MCF 10A (cell line): ENCODE data around the gene P4HA1. TPM values are rescaled to one million over a fixed set of nuclear protein-coding genes. Genes with fewer than 3 reads are reported as not detected.

Experiments
- BruUV-seq: library from RNA; stranded (reverse); fragments of 400-500 nt; replicated peaks from 2 replicates; lab custom pipeline; 2021; lab: Mats Ljungman, UMichigan
- CTCF ChIA-PET: fragments of 300-600 bp; sonication (Branson Sonifier 250); formaldehyde crosslinking; extraction: SDS; loops from one replicate; lab custom pipeline; 2021; ENCODE audit warnings: antibody characterized with exemption, inconsistent platforms; lab: Yijun Ruan, JAX
- POLR2A ChIA-PET: fragments of 300-600, 350-650 bp; sonication (Branson Sonifier 250); formaldehyde crosslinking; extraction: SDS; loops from one replicate; lab custom pipeline; 2020; ENCODE audit warnings: antibody characterized with exemption, inconsistent platforms; lab: Yijun Ruan, JAX
- DNase-seq: peaks from one replicate; pipeline ENCODE4 v3.0.0-alpha.2; 2018; ENCODE audit not compliant: unreplicated experiment
- H3K27ac Mint-ChIP-seq: one replicate; pipeline ENCODE4 v1.8.0; 2022; ENCODE audit warnings: mild to moderate bottlenecking, low read depth, mixed read lengths; ENCODE audit not compliant: unreplicated experiment
- H3K27me3 Mint-ChIP-seq: one replicate; pipeline ENCODE4 v1.8.0; 2022; ENCODE audit warnings: mixed read lengths; ENCODE audit not compliant: insufficient read depth, unreplicated experiment
- H3K36me3 Mint-ChIP-seq: one replicate; pipeline ENCODE4 v1.8.0; 2022; ENCODE audit warnings: mild to moderate bottlenecking, moderate library complexity, mixed read lengths; ENCODE audit not compliant: insufficient read depth, unreplicated experiment
- H3K4me1 Mint-ChIP-seq: one replicate; pipeline ENCODE4 v1.8.0; 2022; ENCODE audit warnings: mixed read lengths; ENCODE audit not compliant: insufficient read depth, unreplicated experiment
- H3K4me3 Mint-ChIP-seq: one replicate; pipeline ENCODE4 v1.8.0; 2022; ENCODE audit warnings: mild to moderate bottlenecking, moderate library complexity, mixed read lengths; ENCODE audit not compliant: unreplicated experiment
- H3K9me3 Mint-ChIP-seq: one replicate; pipeline ENCODE4 v1.8.0; 2022; ENCODE audit warnings: mixed read lengths; ENCODE audit not compliant: unreplicated experiment
- intact Hi-C: fragments of 100-400 bp; cut with micrococcal nuclease; formaldehyde crosslinking; loops from 2 replicates; pipeline ENCODE4 v1.14.1; 2022
- total RNA-seq: library from RNA; stranded (reverse); gene quantifications from 2 replicates; pipeline ENCODE4 v1.2.3, GENCODE V29; 2022
- TF ChIP-seq, protein P1 (sequence below): fragments of 200-600 bp; IDR thresholded peaks from one replicate; pipeline ENCODE4 v1.8.0; 2022; ENCODE audit warnings: antibody characterized with exemption, mild to moderate bottlenecking; ENCODE audit not compliant: unreplicated experiment

The P4HA1 gene
- total RNA-seq, 1 experiment from 2014 or later: 23.9 TPM

DNA sequence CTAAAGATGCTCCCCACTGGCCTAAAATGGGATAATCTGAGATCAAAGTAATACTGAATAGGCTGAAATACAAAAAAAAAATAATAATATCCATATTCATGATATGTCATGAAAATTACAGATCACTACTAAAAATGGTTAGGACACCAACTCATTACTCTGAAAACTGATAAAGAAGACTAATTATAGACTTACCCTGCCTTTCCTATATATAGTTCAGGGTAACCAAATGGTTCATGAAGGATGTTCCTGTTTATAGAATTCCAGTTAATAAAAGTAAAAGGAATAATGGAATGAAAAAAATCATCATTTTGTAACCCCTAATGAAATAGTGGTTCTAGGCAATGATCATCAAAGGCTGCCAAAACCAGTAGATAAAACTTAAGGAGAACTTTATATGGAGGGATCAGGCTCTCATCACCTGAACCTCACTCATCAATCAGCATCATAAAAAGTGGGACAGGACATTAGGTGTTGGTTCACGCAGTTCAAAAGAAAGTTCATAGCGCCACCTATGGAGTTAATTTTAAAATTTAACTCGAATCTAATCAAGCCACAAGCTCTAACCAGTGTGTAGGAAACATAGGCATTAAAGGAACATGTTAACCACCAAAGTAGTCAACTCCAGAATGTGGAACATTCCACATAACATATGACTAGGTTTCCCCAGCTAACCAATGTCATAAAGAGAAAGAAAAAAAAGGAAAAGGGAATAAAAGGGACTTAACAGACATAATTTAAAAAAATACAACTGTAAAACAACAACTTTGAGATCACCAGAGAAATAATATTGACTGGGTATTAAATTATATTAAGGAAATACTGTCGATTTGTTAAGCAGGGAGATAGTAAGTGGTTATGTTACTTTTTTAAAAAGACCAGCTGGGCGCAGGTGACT lies 35.7 kb downstream of the P4HA1 start:
- H3K27me3 Mint-ChIP-seq: no peaks in the 10 kb centered on the region
- peak; percentile 65 for DNase-seq
- H3K9me3 Mint-ChIP-seq: no peaks in the 10 kb centered on the region
- ChIA-PET CTCF (interaction anchor here (0.7 to 1.5 kb wide), 20 partner anchors 9 to 697 kb away, joined by 3 to 11 read pairs (median 4); no protein-coding TSS in a partner anchor), POLR2A (interaction anchor here (0.6 to 1.2 kb wide), 10 partner anchors 10 to 1063 kb away, joined by 3 to 6 read pairs (median 3); no protein-coding TSS in a partner anchor)
- TF ChIP-seq, protein P1, sequence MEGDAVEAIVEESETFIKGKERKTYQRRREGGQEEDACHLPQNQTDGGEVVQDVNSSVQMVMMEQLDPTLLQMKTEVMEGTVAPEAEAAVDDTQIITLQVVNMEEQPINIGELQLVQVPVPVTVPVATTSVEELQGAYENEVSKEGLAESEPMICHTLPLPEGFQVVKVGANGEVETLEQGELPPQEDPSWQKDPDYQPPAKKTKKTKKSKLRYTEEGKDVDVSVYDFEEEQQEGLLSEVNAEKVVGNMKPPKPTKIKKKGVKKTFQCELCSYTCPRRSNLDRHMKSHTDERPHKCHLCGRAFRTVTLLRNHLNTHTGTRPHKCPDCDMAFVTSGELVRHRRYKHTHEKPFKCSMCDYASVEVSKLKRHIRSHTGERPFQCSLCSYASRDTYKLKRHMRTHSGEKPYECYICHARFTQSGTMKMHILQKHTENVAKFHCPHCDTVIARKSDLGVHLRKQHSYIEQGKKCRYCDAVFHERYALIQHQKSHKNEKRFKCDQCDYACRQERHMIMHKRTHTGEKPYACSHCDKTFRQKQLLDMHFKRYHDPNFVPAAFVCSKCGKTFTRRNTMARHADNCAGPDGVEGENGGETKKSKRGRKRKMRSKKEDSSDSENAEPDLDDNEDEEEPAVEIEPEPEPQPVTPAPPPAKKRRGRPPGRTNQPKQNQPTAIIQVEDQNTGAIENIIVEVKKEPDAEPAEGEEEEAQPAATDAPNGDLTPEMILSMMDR: peak; percentile 53
- no TSS peak for BruUV-seq
- peaks cover 5% of the 10 kb centered on the region for H3K4me1 Mint-ChIP-seq
- no peak overlapping the region for H3K4me3 Mint-ChIP-seq
- no peak overlapping the region for H3K27ac Mint-ChIP-seq
- intact Hi-C loops: loop anchor here (1.0 to 10.0 kb wide), 4 partner anchors 186 to 697 kb away; partner anchors contain the start of gene MICU1
- peaks cover 38% of the 10 kb centered on the region for H3K36me3 Mint-ChIP-seq

DNA sequence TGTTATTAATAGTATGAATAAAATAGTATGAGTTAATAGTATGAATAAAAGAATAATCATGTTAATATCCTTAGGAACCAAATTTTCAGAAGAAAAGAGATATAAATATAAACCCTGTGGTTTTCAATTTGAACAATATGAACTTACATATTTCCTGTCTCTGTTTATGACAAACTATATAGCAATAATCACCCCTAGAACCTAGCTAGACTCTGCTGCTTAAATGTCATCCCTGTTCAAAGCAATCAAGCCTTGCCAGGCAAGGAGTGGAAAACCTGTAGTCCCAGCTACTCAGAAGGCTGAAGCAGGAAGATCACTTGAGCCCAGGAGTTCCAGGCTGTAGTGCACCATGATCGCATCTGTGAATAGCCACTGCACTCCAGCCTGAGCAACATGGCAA lies 36.5 kb downstream of the P4HA1 start:
- TF ChIP-seq, protein P1: no peak
- no TSS peak for BruUV-seq
- no peak overlapping the region for H3K27ac Mint-ChIP-seq

DNA sequence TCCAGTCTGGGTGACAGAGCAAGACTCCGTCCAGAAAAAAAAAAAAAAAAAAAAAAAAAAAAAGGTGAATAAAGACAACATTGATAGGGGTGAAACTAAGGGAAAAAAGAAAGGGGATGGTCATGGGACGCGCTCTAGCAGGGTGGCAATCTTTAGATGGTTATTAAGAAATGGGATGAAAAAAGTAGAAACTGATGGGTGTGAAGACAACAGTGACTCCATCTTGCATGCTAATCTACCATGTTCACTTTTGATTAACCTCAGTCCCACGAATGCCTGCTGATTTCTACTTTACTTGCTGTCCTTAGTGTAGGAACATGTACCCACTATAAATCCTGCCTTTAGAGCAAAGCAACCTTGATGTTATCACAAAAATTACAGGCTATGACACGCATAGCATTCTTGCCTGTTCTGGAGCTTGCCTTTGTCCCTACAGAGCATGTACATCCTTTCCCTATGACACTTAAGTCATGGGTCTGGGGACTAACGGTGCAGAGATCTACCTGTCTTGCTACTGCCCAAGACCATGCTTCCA lies 38.5 kb downstream of the P4HA1 start:
- Mint-ChIP-seq H3K36me3 (peaks cover 35% of the 10 kb centered on the region), H3K4me1 (peaks cover 5% of the 10 kb centered on the region), H3K9me3 (no peaks in the 10 kb centered on the region), H3K4me3 (no peak overlapping the region), H3K27ac (no peak overlapping the region), H3K27me3 (no peaks in the 10 kb centered on the region)
- DNase-seq: no peak
- intact Hi-C loops: no loop called here
- POLR2A ChIA-PET: interaction anchor here (0.6 to 1.0 kb wide), 2 partner anchors 14 to 85 kb away, joined by 3 read pairs; no protein-coding TSS in a partner anchor
- TF ChIP-seq, protein P1: no peak
- no TSS peak for BruUV-seq
- CTCF ChIA-PET: interaction anchor here (1.2 kb wide), 1 partner anchor 101 kb away, joined by 3 read pairs; no protein-coding TSS in a partner anchor

More for the DNA sequence above, 36.5 kb downstream of the P4HA1 start:
- DNase-seq: no peak
- Mint-ChIP-seq H3K4me3 (no peak overlapping the region), H3K9me3 (no peaks in the 10 kb centered on the region), H3K4me1 (peaks cover 5% of the 10 kb centered on the region), H3K27me3 (no peaks in the 10 kb centered on the region), H3K36me3 (peaks cover 39% of the 10 kb centered on the region)
- POLR2A ChIA-PET: no interaction called here
- CTCF ChIA-PET: interaction anchor here (0.7 kb wide), 1 partner anchor 94 kb away, joined by 3 read pairs; no protein-coding TSS in a partner anchor
- intact Hi-C loops: loop anchor here (2.0 to 10.0 kb wide), 2 partner anchors 225 to 435 kb away; partner anchors contain the start of gene MICU1

DNA sequence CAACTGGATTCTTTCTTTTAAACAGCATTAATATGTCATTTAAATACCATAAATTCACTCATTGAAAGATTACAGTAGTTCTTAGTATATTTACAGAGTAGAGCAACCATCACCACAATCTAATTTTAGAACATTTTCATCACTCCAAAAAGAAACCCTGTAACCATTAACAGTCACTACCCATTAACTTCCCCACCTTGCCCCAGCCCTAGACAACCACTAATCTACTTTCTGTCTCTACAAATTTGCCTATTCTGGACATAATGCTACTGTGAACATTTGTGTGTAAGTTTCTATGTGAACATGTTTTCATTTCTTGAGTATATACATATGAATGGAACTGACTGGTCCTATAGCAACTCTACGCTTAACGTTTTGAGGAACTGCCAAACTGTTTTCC lies 42.4 kb downstream of the P4HA1 start:
- Mint-ChIP-seq H3K4me1 (no peaks in the 10 kb centered on the region), H3K36me3 (peaks cover 53% of the 10 kb centered on the region), H3K27ac (no peak overlapping the region), H3K9me3 (no peaks in the 10 kb centered on the region), H3K4me3 (no peak overlapping the region), H3K27me3 (no peaks in the 10 kb centered on the region)
- BruUV-seq: no TSS peak
- no peak for DNase-seq
- ChIA-PET POLR2A (no interaction called here), CTCF (interaction anchor here (0.8 kb wide), 1 partner anchor 204 kb away, joined by 3 read pairs; no protein-coding TSS in a partner anchor)
- intact Hi-C loops: no loop called here
- TF ChIP-seq, protein P1: no peak
